ENCODE measurements around the gene SLC22A1. TPM values are rescaled to one million over a fixed set of nuclear protein-coding genes. Genes with fewer than 3 reads are reported as not detected.

SLC22A1 gene
- total and polyA plus RNA-seq, 2 of the 13 experiments (the other 11 are each of a cell fraction or from before 2014, with no cell fraction given) = 0.80 to 0.87 TPM

DNA sequence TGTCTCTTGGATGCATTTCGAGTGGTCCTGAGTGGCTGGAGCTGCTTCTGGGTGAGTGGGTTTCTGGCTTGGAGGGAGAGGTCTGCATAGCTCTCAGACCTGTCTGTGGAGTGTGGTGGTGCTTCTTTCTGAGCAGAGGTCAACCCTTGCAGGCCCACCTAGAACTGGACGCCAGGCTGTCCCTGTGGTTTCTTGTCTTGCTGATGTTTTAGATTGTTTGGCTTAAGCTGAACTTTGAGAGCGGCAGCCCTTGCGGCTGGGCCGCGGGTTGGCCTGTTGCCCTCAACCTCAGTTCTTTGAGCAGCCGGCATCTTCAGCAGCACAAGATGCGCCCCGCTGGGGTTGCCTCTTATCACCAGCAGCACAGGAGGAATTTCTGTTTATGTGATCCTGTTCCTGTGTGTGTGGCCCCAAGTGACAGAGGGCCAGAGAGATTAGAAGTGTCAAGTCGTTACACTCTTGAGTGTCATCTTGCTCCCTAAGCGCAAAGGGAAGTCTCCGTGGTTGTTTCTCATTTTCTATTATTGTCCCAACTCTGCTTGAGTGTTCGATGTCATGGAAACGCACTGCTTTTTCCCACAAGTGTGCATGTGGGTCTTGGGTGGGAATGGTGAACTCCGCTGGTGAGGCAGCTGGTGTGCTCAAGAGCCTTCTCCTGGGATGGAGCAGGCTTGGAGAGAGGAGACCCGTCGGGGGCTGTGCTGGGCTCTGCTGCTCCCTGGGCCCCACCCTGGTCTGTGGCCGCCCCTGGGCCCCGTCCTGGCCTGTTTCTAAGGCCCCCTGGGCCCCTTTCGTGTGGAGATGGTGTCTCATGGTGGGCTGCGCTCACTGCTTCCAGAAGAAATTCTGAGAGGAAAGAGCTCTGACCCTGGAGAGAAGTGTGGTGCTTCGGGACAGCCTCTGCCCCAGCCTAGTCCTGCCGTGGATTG lies 20.1 kb upstream of the SLC22A1 start (continued):
- TF ChIP-seq POLR2G (IDR thresholded peaks at IDR 0.05; ENCODE audit: low read depth, low read length) (0 out of 2 replicates have a peak, but pooled peaks have one; percentile 22), ERF (CRISPR knock-in tag; IDR thresholded peaks at IDR 0.05) (no peak), KLF11 (CRISPR knock-in tag; IDR thresholded peaks at IDR 0.05) (no peak), ZNF891 (CRISPR knock-in tag; IDR thresholded peaks at IDR 0.05) (no peak), ZNF138 (CRISPR knock-in tag; IDR thresholded peaks at IDR 0.05; ENCODE audit: low read depth) (no peak), KAT8 (CRISPR knock-in tag; IDR thresholded peaks at IDR 0.05) (no peak), ZFAT (CRISPR knock-in tag; conservative IDR thresholded peaks at IDR 0.05) (no peak), ZNF547 (CRISPR knock-in tag; IDR thresholded peaks at IDR 0.05) (no peak), MTA1 (CRISPR knock-in tag; IDR thresholded peaks at IDR 0.05; ENCODE audit: borderline replicate concordance) (0 out of 2 replicates have a peak, but pooled peaks have one; percentile 37), SNAPC2 (CRISPR knock-in tag; IDR thresholded peaks at IDR 0.05) (no peak), ATF7 (IDR thresholded peaks at IDR 0.05) (no peak), ATF7 (CRISPR knock-in tag; IDR thresholded peaks at IDR 0.05) (no peak), ARID2 (CRISPR knock-in tag; IDR thresholded peaks at IDR 0.05; ENCODE audit: borderline replicate concordance) (no peak), POGZ (CRISPR knock-in tag; IDR thresholded peaks at IDR 0.05) (peak; percentile 22; the same call in 1 of the 2 replicates), CHD4 (IDR thresholded peaks at IDR 0.05; ENCODE audit: borderline replicate concordance, low read length) (no peak), AGO2 (optimal IDR thresholded peaks at IDR 0.05; ENCODE audit: low read depth, low read length) (peak; percentile 6), CBFB (CRISPR knock-in tag; IDR thresholded peaks at IDR 0.05) (no peak), ZNF253 (CRISPR knock-in tag; IDR thresholded peaks at IDR 0.05; ENCODE audit: borderline replicate concordance) (no peak), EZH2 (conservative IDR thresholded peaks at IDR 0.05; ENCODE audit: low read depth, low read length) (no peak), AKNA (CRISPR knock-in tag; IDR thresholded peaks at IDR 0.05; ENCODE audit: borderline replicate concordance) (no peak)
- TF ChIP-seq, protein P1, sequence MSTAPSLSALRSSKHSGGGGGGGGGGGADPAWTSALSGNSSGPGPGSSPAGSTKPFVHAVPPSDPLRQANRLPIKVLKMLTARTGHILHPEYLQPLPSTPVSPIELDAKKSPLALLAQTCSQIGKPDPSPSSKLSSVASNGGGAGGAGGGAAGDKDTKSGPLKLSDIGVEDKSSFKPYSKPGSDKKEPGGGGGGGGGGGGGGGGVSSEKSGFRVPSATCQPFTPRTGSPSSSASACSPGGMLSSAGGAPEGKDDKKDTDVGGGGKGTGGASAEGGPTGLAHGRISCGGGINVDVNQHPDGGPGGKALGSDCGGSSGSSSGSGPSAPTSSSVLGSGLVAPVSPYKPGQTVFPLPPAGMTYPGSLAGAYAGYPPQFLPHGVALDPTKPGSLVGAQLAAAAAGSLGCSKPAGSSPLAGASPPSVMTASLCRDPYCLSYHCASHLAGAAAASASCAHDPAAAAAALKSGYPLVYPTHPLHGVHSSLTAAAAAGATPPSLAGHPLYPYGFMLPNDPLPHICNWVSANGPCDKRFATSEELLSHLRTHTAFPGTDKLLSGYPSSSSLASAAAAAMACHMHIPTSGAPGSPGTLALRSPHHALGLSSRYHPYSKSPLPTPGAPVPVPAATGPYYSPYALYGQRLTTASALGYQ (CRISPR knock-in tag; IDR thresholded peaks at IDR 0.05) = no peak
- TF ChIP-seq, protein P2, sequence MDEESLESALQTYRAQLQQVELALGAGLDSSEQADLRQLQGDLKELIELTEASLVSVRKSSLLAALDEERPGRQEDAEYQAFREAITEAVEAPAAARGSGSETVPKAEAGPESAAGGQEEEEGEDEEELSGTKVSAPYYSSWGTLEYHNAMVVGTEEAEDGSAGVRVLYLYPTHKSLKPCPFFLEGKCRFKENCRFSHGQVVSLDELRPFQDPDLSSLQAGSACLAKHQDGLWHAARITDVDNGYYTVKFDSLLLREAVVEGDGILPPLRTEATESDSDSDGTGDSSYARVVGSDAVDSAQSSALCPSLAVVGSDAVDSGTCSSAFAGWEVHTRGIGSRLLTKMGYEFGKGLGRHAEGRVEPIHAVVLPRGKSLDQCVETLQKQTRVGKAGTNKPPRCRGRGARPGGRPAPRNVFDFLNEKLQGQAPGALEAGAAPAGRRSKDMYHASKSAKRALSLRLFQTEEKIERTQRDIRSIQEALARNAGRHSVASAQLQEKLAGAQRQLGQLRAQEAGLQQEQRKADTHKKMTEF (CRISPR knock-in tag; IDR thresholded peaks at IDR 0.05) = no peak

Data from HepG2 (cell line).